IPS-NIHi7 (cell line): ENCODE data around the gene AOAH.

ENCODE experiments used
- DNase-seq: peaks from one replicate; pipeline ENCODE4 v3.0.0; 2012; ENCODE audit warnings: mixed read lengths; ENCODE audit errors: extremely low spot score

Gene AOAH

GRCh38 chr7:36723951-36724664 lies at the start of gene AOAH:
Gene AOAH, minus strand, starts transcription at chr7:36724494. Its CDS starts 346 bp downstream, at chr7:36724148.
- no peak for DNase-seq

- no peak for DNase-seq
Measured at GRCh38 chr7:36766451-36766850, 42.2 kb upstream of the AOAH start.

- DNase-seq, result peak; percentile 40
Measured at GRCh38 chr7:36765605-36766004, 41.3 kb upstream of the AOAH start.

GRCh38 chr7:36764929-36765328 lies 40.6 kb upstream of the AOAH start:
- DNase-seq, result no peak

GRCh38 chr7:36763132-36763816 lies 39.0 kb upstream of the AOAH start:
- no peak for DNase-seq

- peak; percentile 40 for DNase-seq
Measured at GRCh38 chr7:36762394-36762793, 38.1 kb upstream of the AOAH start.

GRCh38 chr7:36761835-36762234 lies 37.5 kb upstream of the AOAH start:
- DNase-seq, result no peak

- no peak for DNase-seq
Measured at GRCh38 chr7:36760856-36761762, 36.8 kb upstream of the AOAH start.

GRCh38 chr7:36758879-36759278 lies 34.6 kb upstream of the AOAH start:
- no peak for DNase-seq

- DNase-seq, result no peak
Measured at GRCh38 chr7:36755484-36755883, 31.2 kb upstream of the AOAH start.

- DNase-seq, result no peak
Measured at GRCh38 chr7:36752026-36752711, 27.9 kb upstream of the AOAH start.

- no peak for DNase-seq
Measured at GRCh38 chr7:36750451-36750850, 26.2 kb upstream of the AOAH start.

- no peak for DNase-seq
Measured at GRCh38 chr7:36749282-36749960, 25.1 kb upstream of the AOAH start.

- DNase-seq, result no peak
Measured at GRCh38 chr7:36748017-36748487, 23.8 kb upstream of the AOAH start.

GRCh38 chr7:36747280-36748016 lies 23.2 kb upstream of the AOAH start:
- no peak for DNase-seq

GRCh38 chr7:36746347-36746746 lies 22.1 kb upstream of the AOAH start:
- no peak for DNase-seq

- no peak for DNase-seq
Measured at GRCh38 chr7:36742911-36743775, 18.8 kb upstream of the AOAH start.

- DNase-seq, result no peak
Measured at GRCh38 chr7:36741866-36742265, 17.6 kb upstream of the AOAH start.

GRCh38 chr7:36739351-36739750 lies 15.1 kb upstream of the AOAH start:
- no peak for DNase-seq

- DNase-seq, result no peak
Measured at GRCh38 chr7:36736899-36737211, 12.6 kb upstream of the AOAH start.
